NCI-H1417 (cell line): ENCODE measurements around the gene ZNF382.

Experiments
- DNase-seq, 3 experiments: peaks; one replicate each; lab custom pipeline; 2025; lab: John Stamatoyannopoulos, UW

Gene ZNF382

GRCh38 chr19:36679455-36679854 lies 74.3 kb downstream of the ZNF382 start:
- no peak for DNase-seq
